Caco-2 (cell line): ENCODE data around the gene RSRC1. TPM values are rescaled to one million over a fixed set of nuclear protein-coding genes. Genes with fewer than 3 reads are reported as not detected.

ENCODE experiments used
- BruUV-seq: library from RNA; stranded (reverse); fragments of 400-500 nt; replicated peaks from 2 replicates; lab custom pipeline; 2021; lab: Mats Ljungman, UMichigan
- CTCF ChIA-PET: fragments of 300-600 bp; sonication (Branson Sonifier 250); formaldehyde crosslinking; loops from one replicate; lab custom pipeline; 2022; ENCODE audit warnings: antibody characterized with exemption; lab: Charles Lee
- POLR2A ChIA-PET: fragments of 300-600 bp; sonication (Branson Sonifier 250); formaldehyde crosslinking; loops from one replicate; lab custom pipeline; 2022; ENCODE audit warnings: antibody characterized with exemption; lab: Charles Lee
- DNase-seq, 2 experiments: peaks; one replicate each; pipeline versions ENCODE4 v3.0.0 to v3.0.0-alpha.2; 2020 to 2022
- H3K27me3 ChIP-seq: replicated peaks from 2 replicates; pipeline ENCODE4 v1.6.0; 2011; ENCODE audit warnings: low read length; ENCODE audit not compliant: control insufficient read depth, insufficient read depth
- H3K36me3 ChIP-seq: 2 replicates; pipeline ENCODE4 v1.5.1; 2011; ENCODE audit warnings: low read length; ENCODE audit not compliant: control insufficient read depth, insufficient read depth
- H3K4me1 ChIP-seq: fragments of 250-450 bp; sonication (Bioruptor Pico); 2 replicates; pipeline ENCODE4 v1.5.1; 2020; ENCODE audit warnings: mild to moderate bottlenecking
- H3K4me3 ChIP-seq: 2 replicates; pipeline ENCODE4 v1.5.1; 2011; ENCODE audit warnings: low read depth, mild to moderate bottlenecking, control low read depth, low read length
- H3K9me3 ChIP-seq: fragments of 250-450 bp; sonication (Bioruptor Pico); 2 replicates; pipeline ENCODE4 v1.5.1; 2020; ENCODE audit warnings: mild to moderate bottlenecking, moderate library complexity
- H3K27ac Mint-ChIP-seq: one replicate; pipeline ENCODE4 v1.8.0; 2022; ENCODE audit warnings: mixed read lengths; ENCODE audit not compliant: unreplicated experiment
- H3K27me3 Mint-ChIP-seq: one replicate; pipeline ENCODE4 v1.8.0; 2022; ENCODE audit warnings: mixed read lengths; ENCODE audit not compliant: insufficient read depth, unreplicated experiment
- H3K36me3 Mint-ChIP-seq: one replicate; pipeline ENCODE4 v1.8.0; 2022; ENCODE audit warnings: mild to moderate bottlenecking, mixed read lengths; ENCODE audit not compliant: insufficient read depth, unreplicated experiment
- H3K4me1 Mint-ChIP-seq: one replicate; pipeline ENCODE4 v1.8.0; 2022; ENCODE audit warnings: low read depth, mixed read lengths; ENCODE audit not compliant: unreplicated experiment
- H3K4me3 Mint-ChIP-seq: one replicate; pipeline ENCODE4 v1.8.0; 2022; ENCODE audit warnings: mild to moderate bottlenecking, moderate library complexity, mixed read lengths; ENCODE audit not compliant: unreplicated experiment
- H3K9me3 Mint-ChIP-seq: one replicate; pipeline ENCODE4 v1.8.0; 2022; ENCODE audit warnings: mixed read lengths; ENCODE audit not compliant: unreplicated experiment
- CTCF ChIP-seq, 2 experiments: fragments of 200-600 bp in 1 of 2; IDR thresholded peaks; 1 replicate in 1 of 2; 2 replicates in 1 of 2; pipeline versions ENCODE4 v1.5.1 to v1.8.0; 2011 to 2022; ENCODE audit warnings: antibody characterized with exemption in 1 of 2, control low read depth in 1 of 2, inconsistent platforms in 1 of 2, low read depth in 1 of 2, low read length in 1 of 2, mild to moderate bottlenecking in 1 of 2, moderate library complexity in 1 of 2; ENCODE audit not compliant: insufficient read depth in 1 of 2, severe bottlenecking in 1 of 2, unreplicated experiment in 1 of 2
- intact Hi-C: fragments of 100-400 bp; cut with micrococcal nuclease; formaldehyde crosslinking; loops from one replicate; pipeline ENCODE4 v1.10.0; 2022; ENCODE audit not compliant: unreplicated experiment
- total RNA-seq: library from RNA; stranded (reverse); gene quantifications from 2 replicates; pipeline ENCODE4 v1.2.3, GENCODE V29; 2022

Gene RSRC1
- total RNA-seq, 1 experiment from 2014 or later: 38.4 TPM

- no peak overlapping the region for H3K27ac Mint-ChIP-seq
- H3K9me3 Mint-ChIP-seq: no peaks in the 10 kb centered on the region
- TF ChIP-seq CTCF (IDR thresholded peaks at IDR 0.05; ENCODE audit: insufficient read depth in 1 of 2, low read depth in 1 of 2, low read length in 1 of 2, severe bottlenecking in 1 of 2, unreplicated experiment in 1 of 2): no peak
- DNase-seq: no peak
- CTCF ChIA-PET: no interaction called here
- H3K27me3 ChIP-seq: no peaks in the 10 kb centered on the region; the same call in none of the 2 replicates
- peaks cover 7% of the 10 kb centered on the region for H3K4me1 Mint-ChIP-seq
- no TSS peak for BruUV-seq
- H3K4me1 ChIP-seq: no peaks in the 10 kb centered on the region
- H3K27me3 Mint-ChIP-seq: peaks cover 13% of the 10 kb centered on the region
- H3K36me3 ChIP-seq: no peaks in the 10 kb centered on the region
- peaks cover under 1% of the 10 kb centered on the region for H3K36me3 Mint-ChIP-seq
- POLR2A ChIA-PET: interaction anchor here (0.6 kb wide), 1 partner anchor 14 kb away, joined by 4 read pairs; no protein-coding TSS in a partner anchor
- no peaks in the 10 kb centered on the region for H3K9me3 ChIP-seq
- H3K4me3 ChIP-seq: no peak overlapping the region
- peak overlapping the region; percentile 83 for H3K4me3 Mint-ChIP-seq
- intact Hi-C loops: loop anchor here (10.0 kb wide), 1 partner anchor 490 kb away; no protein-coding TSS in a partner anchor
Observed at GRCh38 chr3:158104431-158104921, 5.4 kb upstream of the RSRC1 start.

- Mint-ChIP-seq H3K27me3 (peaks cover 10% of the 10 kb centered on the region), H3K36me3 (peaks cover 6% of the 10 kb centered on the region), H3K9me3 (no peaks in the 10 kb centered on the region), H3K4me1 (peaks cover 7% of the 10 kb centered on the region), H3K27ac (no peak overlapping the region), H3K4me3 (peak overlapping the region; percentile 83)
- Histone ChIP-seq H3K36me3 (no peaks in the 10 kb centered on the region), H3K4me3 (peak overlapping the region; percentile 59), H3K9me3 (no peaks in the 10 kb centered on the region), H3K27me3 (no peaks in the 10 kb centered on the region; the same call in none of the 2 replicates), H3K4me1 (no peaks in the 10 kb centered on the region)
- intact Hi-C loops: loop anchor here (5.0 to 10.0 kb wide), 2 partner anchors 117 to 490 kb away; no protein-coding TSS in a partner anchor
- TF ChIP-seq CTCF (IDR thresholded peaks at IDR 0.05; ENCODE audit: insufficient read depth in 1 of 2, low read depth in 1 of 2, low read length in 1 of 2, severe bottlenecking in 1 of 2, unreplicated experiment in 1 of 2): no peak
- CTCF ChIA-PET: no interaction called here
- DNase-seq: peak in 1 of 2 experiments; percentile 23
- BruUV-seq: no TSS peak
- POLR2A ChIA-PET: no interaction called here
Observed at GRCh38 chr3:158105119-158105709, 4.7 kb upstream of the RSRC1 start.

GRCh38 chr3:158105710-158106253 is 4.1 kb upstream of the RSRC1 start:
- no peaks in the 10 kb centered on the region for H3K9me3 ChIP-seq
- ChIA-PET CTCF (no interaction called here), POLR2A (no interaction called here)
- H3K4me1 ChIP-seq: peaks cover under 1% of the 10 kb centered on the region; the same call in 1 of the 2 replicates
- peaks cover 10% of the 10 kb centered on the region for H3K27me3 Mint-ChIP-seq
- intact Hi-C loops: loop anchor here (5.0 to 10.0 kb wide), 2 partner anchors 117 to 491 kb away; no protein-coding TSS in a partner anchor
- peak overlapping the region; percentile 83 for H3K4me3 Mint-ChIP-seq
- H3K27ac Mint-ChIP-seq: no peak overlapping the region
- DNase-seq: peak; percentile 53 to 55
- no TSS peak for BruUV-seq
- H3K36me3 ChIP-seq: no peaks in the 10 kb centered on the region
- no peaks in the 10 kb centered on the region for H3K9me3 Mint-ChIP-seq
- no peak for TF ChIP-seq CTCF (IDR thresholded peaks at IDR 0.05; ENCODE audit: insufficient read depth in 1 of 2, low read depth in 1 of 2, low read length in 1 of 2, severe bottlenecking in 1 of 2, unreplicated experiment in 1 of 2)
- peaks cover 6% of the 10 kb centered on the region for H3K36me3 Mint-ChIP-seq
- no peaks in the 10 kb centered on the region; the same call in none of the 2 replicates for H3K27me3 ChIP-seq
- peaks cover 7% of the 10 kb centered on the region for H3K4me1 Mint-ChIP-seq
- H3K4me3 ChIP-seq: peak overlapping the region; percentile 59
